HG03354 (cell line): ENCODE measurements around the gene CACNB2.
"Not testable (repeated sequence)": the region's sequence is repeated elsewhere in the genome, so short reads cannot be mapped to it uniquely, and the experiment has no call there.

Source experiments
- ATAC-seq: cut with Tn5 transposase; IDR thresholded peaks from one replicate; pipeline ENCODE4 v1.9.1; 2021; ENCODE audit warnings: mild to moderate bottlenecking; ENCODE audit not compliant: unreplicated experiment, poor library complexity, severe bottlenecking

Gene CACNB2

GRCh38 chr10:18418541-18419215, 278.5 kb downstream of the CACNB2 start:
- ATAC-seq: peak; percentile 72

- no peak for ATAC-seq
Measured at GRCh38 chr10:18419945-18420344, 279.7 kb downstream of the CACNB2 start.

- no peak for ATAC-seq
Measured at GRCh38 chr10:18421726-18422293, 281.6 kb downstream of the CACNB2 start.

GRCh38 chr10:18423058-18423637, 282.9 kb downstream of the CACNB2 start:
- peak; percentile 59 for ATAC-seq

GRCh38 chr10:18424200-18424599, 284.0 kb downstream of the CACNB2 start:
- ATAC-seq: no peak

- no peak for ATAC-seq
Measured at GRCh38 chr10:18429335-18429734, 289.1 kb downstream of the CACNB2 start.

GRCh38 chr10:18436902-18437301, 296.7 kb downstream of the CACNB2 start:
- no peak for ATAC-seq

GRCh38 chr10:18437486-18437885, 297.3 kb downstream of the CACNB2 start:
- no peak for ATAC-seq

GRCh38 chr10:18438361-18439126, 298.3 kb downstream of the CACNB2 start:
- no peak for ATAC-seq

GRCh38 chr10:18439601-18440000, 299.4 kb downstream of the CACNB2 start:
- ATAC-seq: no peak

- not testable (repeated sequence) for ATAC-seq
Measured at GRCh38 chr10:18445635-18446034, 305.4 kb downstream of the CACNB2 start.

GRCh38 chr10:18446205-18446604, 306.0 kb downstream of the CACNB2 start:
- no peak for ATAC-seq

- no peak for ATAC-seq
Measured at GRCh38 chr10:18449611-18450026, 309.4 kb downstream of the CACNB2 start.

- no peak for ATAC-seq
Measured at GRCh38 chr10:18450298-18450697, 310.1 kb downstream of the CACNB2 start.

- ATAC-seq: no peak
Measured at GRCh38 chr10:18455086-18455884, 315.1 kb downstream of the CACNB2 start.

GRCh38 chr10:18456984-18457383, 316.8 kb downstream of the CACNB2 start:
- peak; percentile 98 for ATAC-seq

GRCh38 chr10:18460032-18460431, 319.8 kb downstream of the CACNB2 start:
- ATAC-seq: no peak

GRCh38 chr10:18463673-18464211, 323.5 kb downstream of the CACNB2 start:
- no peak for ATAC-seq

- ATAC-seq: no peak
Measured at GRCh38 chr10:18469125-18469524, 328.9 kb downstream of the CACNB2 start.

GRCh38 chr10:18472977-18473376, 332.8 kb downstream of the CACNB2 start:
- no peak for ATAC-seq
